Measurements from ENCODE around the gene GPR108. TPM values are rescaled to one million over a fixed set of nuclear protein-coding genes. Genes with fewer than 3 reads are reported as not detected.
A peak's percentile ranks its signal among the peaks of the same experiment; 100 is the strongest.

GPR108 gene
- total and polyA plus RNA-seq, 2 of the 13 experiments (the other 11 are each of a cell fraction or from before 2014, with no cell fraction given): 36.4 to 63.0 TPM

GRCh38 chr19:6765738-6766356, 28.5 kb upstream of the GPR108 start (continued):
- TF ChIP-seq ZNF670 (CRISPR knock-in tag; IDR thresholded peaks at IDR 0.05; ENCODE audit: borderline replicate concordance): no peak
- TF ChIP-seq, protein P1, sequence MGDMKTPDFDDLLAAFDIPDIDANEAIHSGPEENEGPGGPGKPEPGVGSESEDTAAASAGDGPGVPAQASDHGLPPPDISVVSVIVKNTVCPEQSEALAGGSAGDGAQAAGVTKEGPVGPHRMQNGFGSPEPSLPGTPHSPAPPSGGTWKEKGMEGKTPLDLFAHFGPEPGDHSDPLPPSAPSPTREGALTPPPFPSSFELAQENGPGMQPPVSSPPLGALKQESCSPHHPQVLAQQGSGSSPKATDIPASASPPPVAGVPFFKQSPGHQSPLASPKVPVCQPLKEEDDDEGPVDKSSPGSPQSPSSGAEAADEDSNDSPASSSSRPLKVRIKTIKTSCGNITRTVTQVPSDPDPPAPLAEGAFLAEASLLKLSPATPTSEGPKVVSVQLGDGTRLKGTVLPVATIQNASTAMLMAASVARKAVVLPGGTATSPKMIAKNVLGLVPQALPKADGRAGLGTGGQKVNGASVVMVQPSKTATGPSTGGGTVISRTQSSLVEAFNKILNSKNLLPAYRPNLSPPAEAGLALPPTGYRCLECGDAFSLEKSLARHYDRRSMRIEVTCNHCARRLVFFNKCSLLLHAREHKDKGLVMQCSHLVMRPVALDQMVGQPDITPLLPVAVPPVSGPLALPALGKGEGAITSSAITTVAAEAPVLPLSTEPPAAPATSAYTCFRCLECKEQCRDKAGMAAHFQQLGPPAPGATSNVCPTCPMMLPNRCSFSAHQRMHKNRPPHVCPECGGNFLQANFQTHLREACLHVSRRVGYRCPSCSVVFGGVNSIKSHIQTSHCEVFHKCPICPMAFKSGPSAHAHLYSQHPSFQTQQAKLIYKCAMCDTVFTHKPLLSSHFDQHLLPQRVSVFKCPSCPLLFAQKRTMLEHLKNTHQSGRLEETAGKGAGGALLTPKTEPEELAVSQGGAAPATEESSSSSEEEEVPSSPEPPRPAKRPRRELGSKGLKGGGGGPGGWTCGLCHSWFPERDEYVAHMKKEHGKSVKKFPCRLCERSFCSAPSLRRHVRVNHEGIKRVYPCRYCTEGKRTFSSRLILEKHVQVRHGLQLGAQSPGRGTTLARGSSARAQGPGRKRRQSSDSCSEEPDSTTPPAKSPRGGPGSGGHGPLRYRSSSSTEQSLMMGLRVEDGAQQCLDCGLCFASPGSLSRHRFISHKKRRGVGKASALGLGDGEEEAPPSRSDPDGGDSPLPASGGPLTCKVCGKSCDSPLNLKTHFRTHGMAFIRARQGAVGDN (CRISPR knock-in tag; IDR thresholded peaks at IDR 0.05): peak; percentile 35; the same call in 1 of the 2 replicates
- peak; percentile 44; the same call in 1 of the 2 replicates for TF ChIP-seq ETV5 (CRISPR knock-in tag; IDR thresholded peaks at IDR 0.05; ENCODE audit: borderline replicate concordance)
- no peak for TF ChIP-seq KAT7 (CRISPR knock-in tag; IDR thresholded peaks at IDR 0.05; ENCODE audit: borderline replicate concordance)
- no peak for TF ChIP-seq CCAR2 (optimal IDR thresholded peaks at IDR 0.05; ENCODE audit: low read depth, low read length)
- 0 out of 2 replicates have a peak, but pooled peaks have one; percentile 12 for TF ChIP-seq ZBTB38 (CRISPR knock-in tag; IDR thresholded peaks at IDR 0.05)
- TF ChIP-seq, protein P2, sequence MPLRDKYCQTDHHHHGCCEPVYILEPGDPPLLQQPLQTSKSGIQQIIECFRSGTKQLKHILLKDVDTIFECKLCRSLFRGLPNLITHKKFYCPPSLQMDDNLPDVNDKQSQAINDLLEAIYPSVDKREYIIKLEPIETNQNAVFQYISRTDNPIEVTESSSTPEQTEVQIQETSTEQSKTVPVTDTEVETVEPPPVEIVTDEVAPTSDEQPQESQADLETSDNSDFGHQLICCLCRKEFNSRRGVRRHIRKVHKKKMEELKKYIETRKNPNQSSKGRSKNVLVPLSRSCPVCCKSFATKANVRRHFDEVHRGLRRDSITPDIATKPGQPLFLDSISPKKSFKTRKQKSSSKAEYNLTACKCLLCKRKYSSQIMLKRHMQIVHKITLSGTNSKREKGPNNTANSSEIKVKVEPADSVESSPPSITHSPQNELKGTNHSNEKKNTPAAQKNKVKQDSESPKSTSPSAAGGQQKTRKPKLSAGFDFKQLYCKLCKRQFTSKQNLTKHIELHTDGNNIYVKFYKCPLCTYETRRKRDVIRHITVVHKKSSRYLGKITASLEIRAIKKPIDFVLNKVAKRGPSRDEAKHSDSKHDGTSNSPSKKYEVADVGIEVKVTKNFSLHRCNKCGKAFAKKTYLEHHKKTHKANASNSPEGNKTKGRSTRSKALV (CRISPR knock-in tag; IDR thresholded peaks at IDR 0.05): no peak
- no peak for TF ChIP-seq SALL1 (CRISPR knock-in tag; IDR thresholded peaks at IDR 0.05)
- peak; percentile 47; the same call in 1 of the 2 replicates for TF ChIP-seq SP5 (CRISPR knock-in tag; IDR thresholded peaks at IDR 0.05; ENCODE audit: borderline replicate concordance, low read depth)
- TF ChIP-seq, protein P3, sequence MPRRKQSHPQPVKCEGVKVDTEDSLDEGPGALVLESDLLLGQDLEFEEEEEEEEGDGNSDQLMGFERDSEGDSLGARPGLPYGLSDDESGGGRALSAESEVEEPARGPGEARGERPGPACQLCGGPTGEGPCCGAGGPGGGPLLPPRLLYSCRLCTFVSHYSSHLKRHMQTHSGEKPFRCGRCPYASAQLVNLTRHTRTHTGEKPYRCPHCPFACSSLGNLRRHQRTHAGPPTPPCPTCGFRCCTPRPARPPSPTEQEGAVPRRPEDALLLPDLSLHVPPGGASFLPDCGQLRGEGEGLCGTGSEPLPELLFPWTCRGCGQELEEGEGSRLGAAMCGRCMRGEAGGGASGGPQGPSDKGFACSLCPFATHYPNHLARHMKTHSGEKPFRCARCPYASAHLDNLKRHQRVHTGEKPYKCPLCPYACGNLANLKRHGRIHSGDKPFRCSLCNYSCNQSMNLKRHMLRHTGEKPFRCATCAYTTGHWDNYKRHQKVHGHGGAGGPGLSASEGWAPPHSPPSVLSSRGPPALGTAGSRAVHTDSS (CRISPR knock-in tag; conservative IDR thresholded peaks at IDR 0.05): no peak
- no peak for TF ChIP-seq ZNF101 (CRISPR knock-in tag; IDR thresholded peaks at IDR 0.05; ENCODE audit: borderline replicate concordance, low read depth)
- no peak for TF ChIP-seq ZNF205 (CRISPR knock-in tag; IDR thresholded peaks at IDR 0.05)
- TF ChIP-seq, protein P4, sequence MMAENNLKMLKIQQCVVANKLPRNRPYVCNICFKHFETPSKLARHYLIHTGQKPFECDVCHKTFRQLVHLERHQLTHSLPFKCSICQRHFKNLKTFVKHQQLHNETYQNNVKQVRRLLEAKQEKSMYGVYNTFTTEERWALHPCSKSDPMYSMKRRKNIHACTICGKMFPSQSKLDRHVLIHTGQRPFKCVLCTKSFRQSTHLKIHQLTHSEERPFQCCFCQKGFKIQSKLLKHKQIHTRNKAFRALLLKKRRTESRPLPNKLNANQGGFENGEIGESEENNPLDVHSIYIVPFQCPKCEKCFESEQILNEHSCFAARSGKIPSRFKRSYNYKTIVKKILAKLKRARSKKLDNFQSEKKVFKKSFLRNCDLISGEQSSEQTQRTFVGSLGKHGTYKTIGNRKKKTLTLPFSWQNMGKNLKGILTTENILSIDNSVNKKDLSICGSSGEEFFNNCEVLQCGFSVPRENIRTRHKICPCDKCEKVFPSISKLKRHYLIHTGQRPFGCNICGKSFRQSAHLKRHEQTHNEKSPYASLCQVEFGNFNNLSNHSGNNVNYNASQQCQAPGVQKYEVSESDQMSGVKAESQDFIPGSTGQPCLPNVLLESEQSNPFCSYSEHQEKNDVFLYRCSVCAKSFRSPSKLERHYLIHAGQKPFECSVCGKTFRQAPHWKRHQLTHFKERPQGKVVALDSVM (CRISPR knock-in tag; IDR thresholded peaks at IDR 0.05): no peak
- TF ChIP-seq ZNF749 (CRISPR knock-in tag; IDR thresholded peaks at IDR 0.05; ENCODE audit: borderline replicate concordance): no peak
- 0 out of 2 replicates have a peak, but pooled peaks have one; percentile 31 for TF ChIP-seq ELF1 (CRISPR knock-in tag; IDR thresholded peaks at IDR 0.05)
- TF ChIP-seq, protein P5, sequence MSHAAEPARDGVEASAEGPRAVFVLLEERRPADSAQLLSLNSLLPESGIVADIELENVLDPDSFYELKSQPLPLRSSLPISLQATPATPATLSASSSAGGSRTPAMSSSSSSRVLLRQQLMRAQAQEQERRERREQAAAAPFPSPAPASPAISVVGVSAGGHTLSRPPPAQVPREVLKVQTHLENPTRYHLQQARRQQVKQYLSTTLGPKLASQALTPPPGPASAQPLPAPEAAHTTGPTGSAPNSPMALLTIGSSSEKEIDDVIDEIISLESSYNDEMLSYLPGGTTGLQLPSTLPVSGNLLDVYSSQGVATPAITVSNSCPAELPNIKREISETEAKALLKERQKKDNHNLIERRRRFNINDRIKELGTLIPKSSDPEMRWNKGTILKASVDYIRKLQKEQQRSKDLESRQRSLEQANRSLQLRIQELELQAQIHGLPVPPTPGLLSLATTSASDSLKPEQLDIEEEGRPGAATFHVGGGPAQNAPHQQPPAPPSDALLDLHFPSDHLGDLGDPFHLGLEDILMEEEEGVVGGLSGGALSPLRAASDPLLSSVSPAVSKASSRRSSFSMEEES (CRISPR knock-in tag; IDR thresholded peaks at IDR 0.05): no peak
- no peak for TF ChIP-seq ZNF496 (CRISPR knock-in tag; IDR thresholded peaks at IDR 0.05; ENCODE audit: insufficient replicate concordance)
- TF ChIP-seq FOSL2 (CRISPR knock-in tag; IDR thresholded peaks at IDR 0.05): peak; percentile 82
